ENCODE measurements around the gene RUBCNL. TPM values are rescaled to one million over a fixed set of nuclear protein-coding genes. Genes with fewer than 3 reads are reported as not detected.

RUBCNL gene
- total and polyA plus RNA-seq, 7 donors = 1.4 to 26.9 (median 2.9) TPM

DNA sequence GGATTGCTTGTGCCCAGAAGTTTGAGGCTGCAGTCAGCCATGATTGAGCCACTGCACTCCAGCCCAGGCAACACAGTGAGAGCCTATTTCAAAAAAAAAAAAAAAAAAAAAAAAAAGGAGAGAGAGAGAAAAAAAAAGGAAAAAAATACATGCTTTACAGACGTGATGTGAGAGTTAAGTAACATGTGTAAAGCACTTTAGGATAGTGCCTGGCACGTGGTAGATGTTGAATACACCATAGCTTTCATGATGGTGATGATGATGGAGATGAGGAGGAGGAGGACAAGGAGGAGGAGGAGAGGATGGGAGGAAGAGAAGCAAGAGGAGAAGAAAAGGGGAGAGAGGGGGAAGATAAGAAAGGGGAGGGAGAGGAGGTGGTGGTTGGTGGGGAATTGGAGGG, 15.1 kb upstream of the RUBCNL start:
- no peak overlapping the region for H3K27ac ChIP-seq
- no peaks in the 10 kb centered on the region for H3K9me3 ChIP-seq
- no peak for DNase-seq
- H3K4me1 ChIP-seq = no peaks in the 10 kb centered on the region
- no peak overlapping the region for H3K4me3 ChIP-seq
- no peak for TF ChIP-seq EP300 (IDR thresholded peaks at IDR 0.05)
- TF ChIP-seq POLR2AphosphoS5 (IDR thresholded peaks at IDR 0.05) = no peak
- TF ChIP-seq, protein P1, sequence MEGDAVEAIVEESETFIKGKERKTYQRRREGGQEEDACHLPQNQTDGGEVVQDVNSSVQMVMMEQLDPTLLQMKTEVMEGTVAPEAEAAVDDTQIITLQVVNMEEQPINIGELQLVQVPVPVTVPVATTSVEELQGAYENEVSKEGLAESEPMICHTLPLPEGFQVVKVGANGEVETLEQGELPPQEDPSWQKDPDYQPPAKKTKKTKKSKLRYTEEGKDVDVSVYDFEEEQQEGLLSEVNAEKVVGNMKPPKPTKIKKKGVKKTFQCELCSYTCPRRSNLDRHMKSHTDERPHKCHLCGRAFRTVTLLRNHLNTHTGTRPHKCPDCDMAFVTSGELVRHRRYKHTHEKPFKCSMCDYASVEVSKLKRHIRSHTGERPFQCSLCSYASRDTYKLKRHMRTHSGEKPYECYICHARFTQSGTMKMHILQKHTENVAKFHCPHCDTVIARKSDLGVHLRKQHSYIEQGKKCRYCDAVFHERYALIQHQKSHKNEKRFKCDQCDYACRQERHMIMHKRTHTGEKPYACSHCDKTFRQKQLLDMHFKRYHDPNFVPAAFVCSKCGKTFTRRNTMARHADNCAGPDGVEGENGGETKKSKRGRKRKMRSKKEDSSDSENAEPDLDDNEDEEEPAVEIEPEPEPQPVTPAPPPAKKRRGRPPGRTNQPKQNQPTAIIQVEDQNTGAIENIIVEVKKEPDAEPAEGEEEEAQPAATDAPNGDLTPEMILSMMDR (IDR thresholded peaks at IDR 0.05) = no peak
- TF ChIP-seq POLR2A (IDR thresholded peaks at IDR 0.05) = no peak
- H3K36me3 ChIP-seq = no peaks in the 10 kb centered on the region
- no peaks in the 10 kb centered on the region for H3K27me3 ChIP-seq
- 74 to 81% methylated on average over 2 of the region's 2 CpGs for WGBS, 2 donors
- intact Hi-C loops (cut with DNase I) = no loop called here

GRCh38 chr13:46401432-46401831, 14.4 kb upstream of the RUBCNL start:
- intact Hi-C loops (cut with DNase I) = no loop called here
- 7 to 13% methylated on average over 1 of the region's 1 CpG for WGBS, 2 donors
- TF ChIP-seq POLR2A (IDR thresholded peaks at IDR 0.05) (no peak), EP300 (IDR thresholded peaks at IDR 0.05) (no peak)
- TF ChIP-seq, protein P1 (IDR thresholded peaks at IDR 0.05) = no peak
- no peaks in the 10 kb centered on the region for H3K9me3 ChIP-seq
- no peaks in the 10 kb centered on the region for H3K4me1 ChIP-seq
- H3K36me3 ChIP-seq = no peaks in the 10 kb centered on the region
- H3K4me3 ChIP-seq = no peak overlapping the region
- H3K27me3 ChIP-seq = no peaks in the 10 kb centered on the region
- H3K27ac ChIP-seq = no peak overlapping the region
- DNase-seq = no peak

- TF ChIP-seq, protein P1 (IDR thresholded peaks at IDR 0.05) = no peak
- TF ChIP-seq POLR2AphosphoS5 (IDR thresholded peaks at IDR 0.05) = no peak
- no peak for TF ChIP-seq POLR2A (IDR thresholded peaks at IDR 0.05)
- no peak for TF ChIP-seq EP300 (IDR thresholded peaks at IDR 0.05)
- no peaks in the 10 kb centered on the region for H3K4me1 ChIP-seq
- intact Hi-C loops (cut with DNase I) = no loop called here
- H3K36me3 ChIP-seq = no peaks in the 10 kb centered on the region
- DNase-seq = no peak
- no peaks in the 10 kb centered on the region for H3K9me3 ChIP-seq
- H3K27ac ChIP-seq = no peak overlapping the region
- H3K27me3 ChIP-seq = no peaks in the 10 kb centered on the region
- no peak overlapping the region for H3K4me3 ChIP-seq
These were observed 9.3 kb upstream of the RUBCNL start for GRCh38 chr13:46396341-46396740.

GRCh38 chr13:46392967-46393366, 5.9 kb upstream of the RUBCNL start:
- TF ChIP-seq POLR2AphosphoS5 (IDR thresholded peaks at IDR 0.05) (no peak), POLR2A (IDR thresholded peaks at IDR 0.05) (no peak), EP300 (IDR thresholded peaks at IDR 0.05) (no peak)
- TF ChIP-seq, protein P1 (IDR thresholded peaks at IDR 0.05) = no peak
- intact Hi-C loops (cut with DNase I) = no loop called here
- H3K4me1 ChIP-seq = no peaks in the 10 kb centered on the region
- no peaks in the 10 kb centered on the region for H3K36me3 ChIP-seq
- H3K27ac ChIP-seq = no peak overlapping the region
- H3K9me3 ChIP-seq = no peaks in the 10 kb centered on the region
- 11 to 46% methylated on average over 2 of the region's 2 CpGs for WGBS, 2 donors
- DNase-seq = no peak
- no peak overlapping the region for H3K4me3 ChIP-seq
- peaks cover 0 to 9% (median 0%) of the 10 kb centered on the region in 3 donors for H3K27me3 ChIP-seq
